ENCODE results near the gene TAS1R3. TPM values are rescaled to one million over a fixed set of nuclear protein-coding genes. Genes with fewer than 3 reads are reported as not detected.

Gene TAS1R3
- total and polyA plus RNA-seq, 2 of the 4 experiments (the other 2 are of a cell fraction): under 0.01 to 0.05 TPM

DNA sequence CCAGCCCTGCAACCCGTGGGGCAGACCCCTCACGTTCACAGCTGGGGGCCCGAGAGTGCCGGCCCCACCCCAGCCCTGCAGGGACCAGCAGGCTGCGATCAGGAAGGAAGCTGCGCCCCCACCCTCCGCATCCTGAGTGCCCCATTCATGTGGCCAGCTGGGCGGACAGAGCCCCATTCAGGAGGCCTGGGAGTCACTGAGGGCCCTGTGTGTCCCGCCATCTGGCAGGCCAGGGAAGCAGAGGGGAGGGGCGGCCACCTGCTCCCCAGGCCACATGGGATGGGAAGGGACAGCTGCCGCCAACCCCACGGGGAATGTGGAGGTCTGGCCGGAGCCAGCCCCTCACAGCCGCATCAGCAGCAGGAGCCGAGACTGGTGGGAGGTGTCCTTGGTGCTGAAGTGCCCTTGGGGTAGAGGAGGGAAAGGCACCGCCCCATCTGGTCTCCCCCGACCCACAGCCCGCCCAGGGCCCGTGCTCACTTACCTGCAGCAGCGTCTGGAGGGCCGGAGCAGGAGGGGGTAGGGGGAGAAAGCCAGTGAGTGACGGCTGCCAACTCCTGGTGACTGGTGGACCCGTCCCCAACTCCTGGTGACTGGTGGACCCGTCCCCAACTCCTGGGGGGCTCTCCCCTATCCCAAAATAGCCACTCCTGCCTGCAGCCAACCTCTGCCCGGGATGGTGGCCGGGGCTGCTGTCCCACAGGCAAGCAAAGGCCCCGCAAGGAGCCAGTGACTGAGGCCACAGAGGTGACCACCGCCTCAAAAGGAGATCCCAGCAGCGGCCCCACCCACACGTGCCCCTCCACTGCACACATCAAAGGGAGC, 32.0 kb upstream of the TAS1R3 start:
- H3K9ac ChIP-seq (ENCODE audit: low read depth, low read length): no peak overlapping the region
- H2BK15ac ChIP-seq (ENCODE audit: low read depth, low read length): no peak overlapping the region
- no peak overlapping the region for H3K23ac ChIP-seq (ENCODE audit: low read depth, low read length)
- H3K4ac ChIP-seq (ENCODE audit: low read depth, low read length): no peak overlapping the region
- H3K27ac ChIP-seq (ENCODE audit: insufficient read depth, low read length): no peak overlapping the region
- no peaks in the 10 kb centered on the region for H3K9me3 ChIP-seq (ENCODE audit: control insufficient read depth, insufficient read depth, low read length)
- no peak overlapping the region for H2BK5ac ChIP-seq (ENCODE audit: low read depth, low read length, poor library complexity, severe bottlenecking)
- H4K91ac ChIP-seq (ENCODE audit: insufficient read depth, low read depth, low read length): no peak overlapping the region
- no peak overlapping the region for H4K8ac ChIP-seq (ENCODE audit: low read depth in 2 of 2, low read length in 2 of 2)
- H3K27me3 ChIP-seq (ENCODE audit: control insufficient read depth, insufficient read depth, low read length): no peaks in the 10 kb centered on the region
- no peak overlapping the region for H4K5ac ChIP-seq (ENCODE audit: low read depth, low read length)
- BruUV-seq (replicated peaks): no TSS peak
- ATAC-seq (ENCODE audit: low read depth): peak; percentile 55
- H2AK5ac ChIP-seq (ENCODE audit: low read depth, low read length): no peak overlapping the region
- dilution Hi-C loops (cut with HindIII; ENCODE audit: low sequenced_read_pairs, unreplicated experiment) (no loop called here), intact Hi-C loops (cut with micrococcal nuclease) (no loop called here), in situ Hi-C loops (cut with MboI; ENCODE audit: low sequenced_read_pairs) (no loop called here)
- POLR2A ChIA-PET (ENCODE audit: unreplicated experiment): no interaction called here
- no peak overlapping the region for H3K4me2 ChIP-seq (ENCODE audit: low read depth, low read length)
- TF ChIP-seq POLR2A (IDR thresholded peaks at IDR 0.05; ENCODE audit: low read depth, low read length): no peak
- TF ChIP-seq, protein P1, sequence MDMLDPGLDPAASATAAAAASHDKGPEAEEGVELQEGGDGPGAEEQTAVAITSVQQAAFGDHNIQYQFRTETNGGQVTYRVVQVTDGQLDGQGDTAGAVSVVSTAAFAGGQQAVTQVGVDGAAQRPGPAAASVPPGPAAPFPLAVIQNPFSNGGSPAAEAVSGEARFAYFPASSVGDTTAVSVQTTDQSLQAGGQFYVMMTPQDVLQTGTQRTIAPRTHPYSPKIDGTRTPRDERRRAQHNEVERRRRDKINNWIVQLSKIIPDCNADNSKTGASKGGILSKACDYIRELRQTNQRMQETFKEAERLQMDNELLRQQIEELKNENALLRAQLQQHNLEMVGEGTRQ (IDR thresholded peaks at IDR 0.05; ENCODE audit: low read depth, low read length): no peak
- TF ChIP-seq FOS (IDR thresholded peaks at IDR 0.05; ENCODE audit: low read depth, low read length): no peak
- no peak for TF ChIP-seq RCOR1 (IDR thresholded peaks at IDR 0.05; ENCODE audit: insufficient replicate concordance, low read length)
- DNase-seq: no peak
- H3K36me3 ChIP-seq (ENCODE audit: control insufficient read depth, insufficient read depth, low read length): peaks cover 34% of the 10 kb centered on the region
- peaks cover 2% of the 10 kb centered on the region; the same call in 1 of the 2 replicates for H3K4me1 ChIP-seq (ENCODE audit: control insufficient read depth, insufficient read depth, low read length)
- peak overlapping the region; percentile 11 for H2AFZ ChIP-seq (replicated peaks; ENCODE audit: low read length, poor library complexity)
- H3K18ac ChIP-seq (ENCODE audit: low read depth, low read length): no peak overlapping the region
- CTCF ChIA-PET: no interaction called here
- H3K56ac ChIP-seq (ENCODE audit: extremely low read depth, insufficient read depth, low read length): no peak overlapping the region
- no peak overlapping the region for H2BK120ac ChIP-seq (ENCODE audit: low read depth, low read length)
- H3K9me1 ChIP-seq (ENCODE audit: insufficient read depth, low read length): no peaks in the 10 kb centered on the region
- no peak overlapping the region for H2BK20ac ChIP-seq (ENCODE audit: low read depth, low read length)
- peaks cover 0 to 23% of the 10 kb centered on the region in 2 experiments; a peak in 2 of 4 replicates for H3K79me1 ChIP-seq (ENCODE audit: low read depth in 1 of 2, low read length in 2 of 2)
- H4K20me1 ChIP-seq (ENCODE audit: insufficient read depth, low read length): peaks cover 26% of the 10 kb centered on the region
- H3K4me3 ChIP-seq (ENCODE audit: insufficient read depth, low read depth, low read length): no peak overlapping the region
- H2AK9ac ChIP-seq (replicated peaks; ENCODE audit: low read depth, low read length, poor library complexity): peak overlapping the region; percentile 23
- H3K14ac ChIP-seq (replicated peaks; ENCODE audit: low read depth, low read length): no peak overlapping the region
- 66% methylated on average over 12 of the region's 30 CpGs; no CpG with 5 or more reads in 1 of the 2 experiments for WGBS, 2 experiments (ENCODE audit: extremely low coverage in 2 of 2, insufficient read length in 1 of 2)
